ENCODE measurements around the gene WASF3.

DNA sequence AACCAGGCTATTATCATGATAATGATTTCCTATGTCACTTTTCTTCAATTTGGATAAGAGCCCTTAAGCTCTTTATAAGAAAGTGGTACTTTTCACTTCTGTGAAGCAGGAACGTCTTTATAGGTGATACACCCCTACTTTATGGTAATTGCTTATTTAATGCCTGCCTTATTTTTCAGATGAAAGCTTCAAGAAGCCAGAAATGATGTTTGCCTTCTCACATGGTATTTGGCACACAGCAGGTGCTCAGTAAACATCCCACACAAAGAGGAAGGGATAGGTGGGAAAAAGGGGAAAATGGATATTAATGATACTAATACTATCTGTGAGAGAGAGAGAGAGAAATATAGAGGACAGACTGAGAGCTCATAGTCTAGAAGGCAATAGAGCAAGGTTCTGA lies 29.0 kb upstream of the WASF3 start:
- TF ChIP-seq GATA3 (IDR thresholded peaks at IDR 0.05; ENCODE audit: low read depth, low read length) (no peak), GATA2 (IDR thresholded peaks at IDR 0.05; ENCODE audit: low read depth, low read length) (no peak)
